A549 (cell line): ENCODE data around the gene SHC4. TPM values are rescaled to one million over a fixed set of nuclear protein-coding genes. Genes with fewer than 3 reads are reported as not detected.
"Not testable (repeated sequence)": the region's sequence is repeated elsewhere in the genome, so short reads cannot be mapped to it uniquely, and the experiment has no call there.

Experiments used
- ATAC-seq, 2 experiments: fragments of 200-7000 bp in 1 of 2; fragments of >200 bp in 1 of 2; cut with Nextera tagmentation in 1 of 2; cut with Tn5 transposase in 1 of 2; 3 replicates each; pipeline versions ENCODE4 v1.8.0 to v1.9.1; 2018 to 2020; ENCODE audit warnings: mild to moderate bottlenecking in 1 of 2, moderate library complexity in 1 of 2
- CTCF ChIA-PET: fragments of 300-600 bp; sonication (Branson Sonifier 250); formaldehyde crosslinking; extraction: SDS; loops from one replicate; lab custom pipeline; 2021; ENCODE audit warnings: antibody characterized with exemption, inconsistent platforms; lab: Yijun Ruan, JAX
- POLR2A ChIA-PET: fragments of 350-600 bp; formaldehyde crosslinking; extraction: SDS; loops from one replicate; lab custom pipeline; 2021; ENCODE audit warnings: antibody characterized with exemption, inconsistent platforms; lab: Yijun Ruan, JAX
- DNase-seq, 2 experiments: peaks; one replicate each; pipeline versions ENCODE4 v3.0.0 to v3.0.0-alpha.2; 2011 to 2016; ENCODE audit warnings: low read depth in 1 of 2, low spot score in 1 of 2
- FAIRE-seq: peaks from 2 replicates; lab custom pipeline; 2011; peaks lifted over from hg19 to GRCh38; lab: Jason Lieb, UNC
- H3K27ac ChIP-seq, 2 experiments: fragments of >200 bp; sonication (Bioruptor Twin); formaldehyde crosslinking; 3 replicates each; pipeline ENCODE4 v1.5.1; 2016 to 2017
- H3K4me1 ChIP-seq: fragments of >200 bp; sonication (Bioruptor Twin); formaldehyde crosslinking; 3 replicates; pipeline ENCODE4 v1.6.1; 2016
- H3K4me2 ChIP-seq: fragments of >200 bp; sonication (Bioruptor Twin); formaldehyde crosslinking; 3 replicates; pipeline ENCODE4 v1.6.1; 2016
- H3K4me3 ChIP-seq: fragments of >200 bp; sonication (Bioruptor Twin); formaldehyde crosslinking; 3 replicates; pipeline ENCODE4 v1.5.1; 2016
- H3K9me3 ChIP-seq: fragments of >200 bp; sonication (Bioruptor Twin); formaldehyde crosslinking; 3 replicates; pipeline ENCODE4 v1.6.1; 2016
- CBX8 ChIP-seq: fragments of 200-600 bp; sonication (generic); IDR thresholded peaks from 2 replicates; pipeline ENCODE4 v1.6.1; 2016
- CHD2 ChIP-seq: fragments of 150-350 bp; IDR thresholded peaks from 2 replicates; pipeline ENCODE4 v1.6.1; 2014; ENCODE audit warnings: low read length; ENCODE audit not compliant: partially characterized antibody
- CHD4 ChIP-seq: fragments of 200-600 bp; sonication (generic); IDR thresholded peaks from 2 replicates; pipeline ENCODE4 v1.6.1; 2016; ENCODE audit warnings: antibody characterized with exemption, mild to moderate bottlenecking, borderline replicate concordance
- EHMT2 ChIP-seq: fragments of 200-600 bp; sonication (generic); IDR thresholded peaks from 2 replicates; pipeline ENCODE4 v1.6.1; 2016; ENCODE audit warnings: antibody characterized with exemption, low read depth, mild to moderate bottlenecking, moderate library complexity
- HEYL ChIP-seq: fragments of 250-450 bp; sonication (Bioruptor Pico); IDR thresholded peaks from 2 replicates; pipeline ENCODE4 v1.8.0; 2021; ENCODE audit warnings: mild to moderate bottlenecking, moderate library complexity
- HOXA7 ChIP-seq: fragments of 250-450 bp; sonication (Bioruptor Pico); IDR thresholded peaks from 2 replicates; pipeline ENCODE4 v1.5.0; 2020; ENCODE audit warnings: mild to moderate bottlenecking, moderate library complexity
- MAFK ChIP-seq: fragments of 450-650 bp; IDR thresholded peaks from 2 replicates; pipeline ENCODE4 v1.6.1; 2014; ENCODE audit not compliant: partially characterized antibody
- MAX ChIP-seq: IDR thresholded peaks from 2 replicates; pipeline ENCODE4 v1.6.1; 2012
- PBX3 ChIP-seq: IDR thresholded peaks from 2 replicates; pipeline ENCODE4 v1.6.1; 2012
- POLR2A ChIP-seq: IDR thresholded peaks from 2 replicates; pipeline ENCODE4 v1.6.1; 2012; ENCODE audit warnings: mild to moderate bottlenecking, low read length
- RAD21 ChIP-seq, 2 experiments: fragments of >200 bp in 1 of 2; sonication (Bioruptor Twin) in 1 of 2; formaldehyde crosslinking in 1 of 2; IDR thresholded peaks in 1 of 2; conservative IDR thresholded peaks in 1 of 2; 2 replicates in 1 of 2; 3 replicates in 1 of 2; pipeline ENCODE4 v1.6.1; 2012 to 2018; ENCODE audit warnings: inconsistent platforms in 1 of 2
- RARB ChIP-seq: fragments of 250-450 bp; sonication (Bioruptor Pico); IDR thresholded peaks from 2 replicates; pipeline ENCODE4 v1.8.0; 2021; ENCODE audit warnings: mild to moderate bottlenecking, moderate library complexity
- RCOR1 ChIP-seq: fragments of 150-350 bp; IDR thresholded peaks from 2 replicates; pipeline ENCODE4 v1.6.1; 2014; ENCODE audit warnings: antibody characterized with exemption, low read length, low read depth
- RNF2 ChIP-seq: fragments of 200-600 bp; sonication (generic); IDR thresholded peaks from 2 replicates; pipeline ENCODE4 v1.6.1; 2016; ENCODE audit warnings: low read depth, mild to moderate bottlenecking, antibody characterized with exemption, moderate library complexity, borderline replicate concordance
- SMC3 ChIP-seq: fragments of >200 bp; sonication (Bioruptor Twin); formaldehyde crosslinking; IDR thresholded peaks from 3 replicates; pipeline ENCODE4 v1.6.1; 2018; ENCODE audit warnings: inconsistent platforms
- ZNF302 ChIP-seq: fragments of 250-450 bp; sonication (Bioruptor Pico); IDR thresholded peaks from 2 replicates; pipeline ENCODE4 v1.9.0; 2021; ENCODE audit warnings: inconsistent platforms, mild to moderate bottlenecking, moderate library complexity
- ZSCAN20 ChIP-seq: fragments of 250-450 bp; sonication (Bioruptor Pico); IDR thresholded peaks from 2 replicates; pipeline ENCODE4 v1.8.0; 2022; ENCODE audit warnings: mild to moderate bottlenecking, moderate library complexity
- WGBS: methylation state at CpG from one replicate; pipeline ENCODE4 v1.1.6; 2017; ENCODE audit errors: missing lambda C conversion rate; 5-methylcytosine and 5-hydroxymethylcytosine counted together
- polyA plus RNA-seq, 4 experiments: library from polyadenylated mRNA; depleted of rRNA in 3 of 4; stranded (reverse); fragments of >200 nt; fragmentation: RNase III in 1 of 4; extraction: RNeasy Plus Mini Kit Qiagen cat#74134 plus additional on column Dnase treatment in 1 of 4; gene quantifications; 2 replicates in 3 of 4; 3 replicates in 1 of 4; pipeline ENCODE4 v1.2.3, GENCODE V29; 2011 to 2017
- TF ChIP-seq, protein P1 (sequence below): IDR thresholded peaks from 2 replicates; pipeline ENCODE4 v1.6.1; 2012; ENCODE audit warnings: low read depth, borderline replicate concordance
- TF ChIP-seq, protein P2 (sequence below): fragments of >200 bp; sonication (Bioruptor Twin); formaldehyde crosslinking; IDR thresholded peaks from 3 replicates; pipeline ENCODE4 v1.5.1; 2016

The SHC4 gene
- polyA plus RNA-seq, 2 of the 4 experiments (the other 2 are of a cell fraction), result 0.08 to 0.16 TPM

GRCh38 chr15:48794697-48795134 is 169.0 kb downstream of the SHC4 start (continued):
- TF ChIP-seq MAX (no peak), HOXA7 (no peak), CHD4 (no peak)

- no peak overlapping the region for H3K4me2 ChIP-seq
- no peak overlapping the region for H3K4me3 ChIP-seq
- DNase-seq (no peak), FAIRE-seq (no peak), ATAC-seq (no peak)
- H3K9me3 ChIP-seq, result no peaks in the 10 kb centered on the region
- 47% methylated on average over 3 of the region's 3 CpGs for WGBS
- peaks cover 20% of the 10 kb centered on the region for H3K4me1 ChIP-seq
- ChIA-PET CTCF (no interaction called here), POLR2A (no interaction called here)
- H3K27ac ChIP-seq, result no peak overlapping the region
- no peak for TF ChIP-seq PBX3
Observed at GRCh38 chr15:48792408-48792807, 171.3 kb downstream of the SHC4 start.

- POLR2A ChIA-PET, DNase-seq, H3K4me2 ChIP-seq, ATAC-seq, H3K27ac ChIP-seq, H3K9me3 ChIP-seq, H3K4me1 ChIP-seq, FAIRE-seq, CTCF ChIA-PET, H3K4me3 ChIP-seq: not testable (repeated sequence)
- 94% methylated on average over 11 of the region's 12 CpGs for WGBS
Observed at GRCh38 chr15:48790466-48791115, 173.1 kb downstream of the SHC4 start.

- ATAC-seq, result no peak
- WGBS, result 100% methylated on average over 2 of the region's 2 CpGs
- CTCF ChIA-PET, result no interaction called here
- Histone ChIP-seq H3K4me3 (no peak overlapping the region), H3K4me2 (no peak overlapping the region), H3K27ac (no peak overlapping the region), H3K9me3 (no peaks in the 10 kb centered on the region), H3K4me1 (no peaks in the 10 kb centered on the region)
- POLR2A ChIA-PET, result no interaction called here
- DNase-seq, result no peak
- TF ChIP-seq, protein P1, sequence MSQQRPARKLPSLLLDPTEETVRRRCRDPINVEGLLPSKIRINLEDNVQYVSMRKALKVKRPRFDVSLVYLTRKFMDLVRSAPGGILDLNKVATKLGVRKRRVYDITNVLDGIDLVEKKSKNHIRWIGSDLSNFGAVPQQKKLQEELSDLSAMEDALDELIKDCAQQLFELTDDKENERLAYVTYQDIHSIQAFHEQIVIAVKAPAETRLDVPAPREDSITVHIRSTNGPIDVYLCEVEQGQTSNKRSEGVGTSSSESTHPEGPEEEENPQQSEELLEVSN, result no peak
- TF ChIP-seq CHD4, result no peak
- no peak for TF ChIP-seq CHD2
- no peak for TF ChIP-seq MAFK
- TF ChIP-seq ZNF302, result no peak
- no peak for TF ChIP-seq EHMT2
- no peak for TF ChIP-seq ZSCAN20 (CRISPR knock-in tag)
- no peak for TF ChIP-seq RCOR1
- no peak for TF ChIP-seq HEYL (CRISPR knock-in tag)
- no peak for TF ChIP-seq POLR2A
- TF ChIP-seq CBX8, result no peak
- TF ChIP-seq SMC3, result no peak
- no peak for TF ChIP-seq RNF2
- TF ChIP-seq RAD21 (conservative IDR thresholded peaks at IDR 0.05 in 1 of 2, IDR thresholded peaks at IDR 0.05 in 1 of 2), result no peak
- TF ChIP-seq HOXA7, result no peak
- TF ChIP-seq, protein P2, sequence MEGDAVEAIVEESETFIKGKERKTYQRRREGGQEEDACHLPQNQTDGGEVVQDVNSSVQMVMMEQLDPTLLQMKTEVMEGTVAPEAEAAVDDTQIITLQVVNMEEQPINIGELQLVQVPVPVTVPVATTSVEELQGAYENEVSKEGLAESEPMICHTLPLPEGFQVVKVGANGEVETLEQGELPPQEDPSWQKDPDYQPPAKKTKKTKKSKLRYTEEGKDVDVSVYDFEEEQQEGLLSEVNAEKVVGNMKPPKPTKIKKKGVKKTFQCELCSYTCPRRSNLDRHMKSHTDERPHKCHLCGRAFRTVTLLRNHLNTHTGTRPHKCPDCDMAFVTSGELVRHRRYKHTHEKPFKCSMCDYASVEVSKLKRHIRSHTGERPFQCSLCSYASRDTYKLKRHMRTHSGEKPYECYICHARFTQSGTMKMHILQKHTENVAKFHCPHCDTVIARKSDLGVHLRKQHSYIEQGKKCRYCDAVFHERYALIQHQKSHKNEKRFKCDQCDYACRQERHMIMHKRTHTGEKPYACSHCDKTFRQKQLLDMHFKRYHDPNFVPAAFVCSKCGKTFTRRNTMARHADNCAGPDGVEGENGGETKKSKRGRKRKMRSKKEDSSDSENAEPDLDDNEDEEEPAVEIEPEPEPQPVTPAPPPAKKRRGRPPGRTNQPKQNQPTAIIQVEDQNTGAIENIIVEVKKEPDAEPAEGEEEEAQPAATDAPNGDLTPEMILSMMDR, result no peak
- no peak for TF ChIP-seq RARB (CRISPR knock-in tag)
- FAIRE-seq, result no peak
Observed at GRCh38 chr15:48785712-48786111, 178.0 kb downstream of the SHC4 start.
